ENCODE results near the gene POC5.

DNA sequence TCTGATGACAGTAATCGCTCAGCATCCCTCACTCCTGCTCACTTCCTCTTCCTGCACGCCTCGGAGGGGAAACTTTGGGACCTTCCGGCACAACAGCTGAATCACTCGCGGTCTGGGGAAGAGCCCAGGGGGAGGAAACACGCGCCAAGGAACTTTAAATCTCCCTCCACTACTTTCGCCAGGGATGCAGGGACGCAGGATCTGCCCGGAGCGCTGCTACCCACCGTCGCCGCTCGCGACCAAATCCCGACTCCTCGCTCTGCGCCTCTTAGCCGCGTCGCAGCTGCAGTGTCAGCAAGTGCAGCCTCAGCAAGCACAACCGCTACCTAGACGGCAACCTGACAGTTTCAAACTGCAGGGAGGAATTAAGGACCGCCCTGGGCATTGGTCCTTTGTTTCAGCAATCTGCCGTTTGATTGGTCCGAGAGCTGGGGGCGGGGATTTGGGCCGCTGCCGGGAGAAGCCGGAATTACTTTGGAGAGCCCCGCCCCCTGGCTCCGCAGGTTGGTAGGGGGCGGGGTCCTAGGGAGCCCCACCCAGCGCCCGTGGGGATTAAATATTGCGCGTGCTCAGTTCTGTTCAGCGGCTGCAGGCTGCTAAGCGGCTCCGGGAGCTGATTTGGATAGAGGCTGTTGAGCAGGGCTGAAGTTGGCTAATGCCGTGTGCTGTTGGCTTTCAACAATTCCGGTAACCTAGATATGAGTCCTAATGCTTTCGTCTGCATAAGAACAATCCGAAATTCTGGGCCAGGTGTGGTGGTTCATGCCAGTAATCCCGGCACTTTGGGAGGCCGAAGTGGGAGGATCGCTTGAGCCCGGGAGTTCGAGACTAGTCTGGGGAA lies at the start of gene POC5:
- TF ChIP-seq, protein P1, sequence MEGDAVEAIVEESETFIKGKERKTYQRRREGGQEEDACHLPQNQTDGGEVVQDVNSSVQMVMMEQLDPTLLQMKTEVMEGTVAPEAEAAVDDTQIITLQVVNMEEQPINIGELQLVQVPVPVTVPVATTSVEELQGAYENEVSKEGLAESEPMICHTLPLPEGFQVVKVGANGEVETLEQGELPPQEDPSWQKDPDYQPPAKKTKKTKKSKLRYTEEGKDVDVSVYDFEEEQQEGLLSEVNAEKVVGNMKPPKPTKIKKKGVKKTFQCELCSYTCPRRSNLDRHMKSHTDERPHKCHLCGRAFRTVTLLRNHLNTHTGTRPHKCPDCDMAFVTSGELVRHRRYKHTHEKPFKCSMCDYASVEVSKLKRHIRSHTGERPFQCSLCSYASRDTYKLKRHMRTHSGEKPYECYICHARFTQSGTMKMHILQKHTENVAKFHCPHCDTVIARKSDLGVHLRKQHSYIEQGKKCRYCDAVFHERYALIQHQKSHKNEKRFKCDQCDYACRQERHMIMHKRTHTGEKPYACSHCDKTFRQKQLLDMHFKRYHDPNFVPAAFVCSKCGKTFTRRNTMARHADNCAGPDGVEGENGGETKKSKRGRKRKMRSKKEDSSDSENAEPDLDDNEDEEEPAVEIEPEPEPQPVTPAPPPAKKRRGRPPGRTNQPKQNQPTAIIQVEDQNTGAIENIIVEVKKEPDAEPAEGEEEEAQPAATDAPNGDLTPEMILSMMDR (IDR thresholded peaks at IDR 0.05; ENCODE audit: low read length), result no peak
- no peak for TF ChIP-seq EZH2 (IDR thresholded peaks at IDR 0.05; ENCODE audit: borderline replicate concordance, low read length)

Measured in OCI-LY1 (cell line).